ENCODE results near the gene RTL5.
A peak's percentile ranks its signal among the peaks of the same experiment; 100 is the strongest.

RTL5 gene

DNA sequence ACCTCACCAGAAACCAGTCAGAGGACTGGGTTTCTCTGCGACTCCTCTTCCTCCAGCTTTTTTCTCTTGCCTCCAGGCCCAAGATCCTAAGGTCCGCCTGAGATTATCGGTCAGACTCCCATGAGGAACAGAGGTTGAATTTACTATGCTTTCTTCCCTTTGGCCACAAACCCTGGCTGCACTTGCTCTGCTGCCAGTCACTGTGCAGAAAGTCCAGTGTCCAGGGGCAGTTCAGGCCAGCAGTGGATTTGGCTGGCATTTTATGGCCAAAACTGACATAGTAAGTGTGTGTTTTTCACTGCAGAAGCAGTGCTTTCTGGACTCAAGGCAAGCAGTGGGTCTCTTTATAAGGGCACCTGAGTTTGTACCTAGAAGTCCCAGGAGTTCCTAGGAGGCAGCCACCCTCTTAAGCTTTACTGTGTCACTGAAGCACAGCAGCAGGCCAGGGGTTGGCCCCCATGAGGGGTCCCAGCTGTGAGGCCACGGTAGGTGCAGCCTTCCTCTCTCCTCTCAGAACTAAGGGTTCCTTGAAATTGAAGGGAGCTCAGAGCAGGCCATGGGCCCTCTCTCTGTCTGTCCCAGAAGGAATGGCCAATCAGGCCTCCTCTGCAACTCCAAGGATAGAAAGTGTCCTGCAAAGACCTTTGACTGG is 3.4 kb downstream of the RTL5 start:
- no peak for DNase-seq (ENCODE audit: extremely low read depth, insufficient read length)
- Histone ChIP-seq H3K27me3 (replicated peaks; ENCODE audit: control insufficient read depth, insufficient read depth, low read length) (no peaks in the 10 kb centered on the region; the same call in none of the 2 replicates), H3K36me3 (ENCODE audit: control insufficient read depth, insufficient read depth, low read length) (no peaks in the 10 kb centered on the region), H3K4me3 (replicated peaks; ENCODE audit: low read depth, low read length) (no peak overlapping the region)
- no peak for TF ChIP-seq CTCF (IDR thresholded peaks at IDR 0.05; ENCODE audit: insufficient read depth, low read length, poor library complexity, severe bottlenecking)

DNA sequence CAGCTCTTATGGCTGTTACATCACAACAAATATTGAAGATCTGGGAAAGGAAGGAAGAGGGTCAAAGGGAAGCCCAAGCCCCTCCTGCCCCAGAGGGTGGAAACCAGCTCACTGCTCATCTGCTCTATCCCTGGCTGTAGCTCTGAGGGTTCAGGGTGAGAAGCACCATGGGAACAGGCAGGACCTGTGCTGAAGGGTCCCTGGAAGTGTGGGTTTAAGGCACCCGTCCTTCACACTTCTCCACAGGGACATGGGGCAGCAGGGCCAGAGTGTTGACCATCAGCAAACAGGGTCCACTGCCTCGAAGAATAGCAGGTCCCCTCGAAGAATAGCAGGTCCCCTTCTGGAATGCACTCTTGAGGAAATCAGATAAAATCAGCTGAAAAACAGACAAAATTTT is 4.4 kb downstream of the RTL5 start:
- DNase-seq (ENCODE audit: extremely low read depth, insufficient read length): no peak
- TF ChIP-seq CTCF (IDR thresholded peaks at IDR 0.05; ENCODE audit: insufficient read depth, low read length, poor library complexity, severe bottlenecking): no peak
- H3K27me3 ChIP-seq (replicated peaks; ENCODE audit: control insufficient read depth, insufficient read depth, low read length): no peaks in the 10 kb centered on the region; the same call in none of the 2 replicates
- no peaks in the 10 kb centered on the region for H3K36me3 ChIP-seq (ENCODE audit: control insufficient read depth, insufficient read depth, low read length)
- no peak overlapping the region for H3K4me3 ChIP-seq (replicated peaks; ENCODE audit: low read depth, low read length)

DNA sequence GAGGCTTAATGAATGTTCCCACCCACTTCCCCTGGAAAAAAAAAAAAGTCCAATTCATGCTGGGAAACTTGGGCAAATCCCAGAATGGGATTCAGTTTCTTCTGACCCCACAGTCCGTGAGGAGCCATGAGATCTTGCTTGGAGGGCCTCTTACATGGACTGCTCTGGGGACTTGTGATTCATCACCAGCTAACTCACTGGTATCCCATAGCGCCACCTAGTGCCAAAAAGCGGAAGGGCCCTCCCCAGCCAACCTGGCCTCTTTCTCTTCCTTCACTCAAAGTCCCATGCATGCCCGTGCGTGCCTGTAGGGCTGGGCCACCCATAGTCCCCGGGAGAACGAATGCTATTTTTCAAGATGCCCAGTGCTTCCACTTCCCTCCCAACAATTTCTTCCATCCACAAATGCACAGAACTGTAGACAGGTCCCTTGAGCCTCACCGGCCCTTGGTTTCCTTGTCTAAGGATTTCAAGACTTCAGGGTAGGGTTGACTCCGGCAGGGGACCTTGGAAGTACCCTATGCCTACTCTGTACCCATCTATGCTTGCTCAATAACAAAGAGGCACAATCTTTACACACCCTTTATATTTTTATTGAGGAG is 5.1 kb downstream of the RTL5 start:
- Histone ChIP-seq H3K27me3 (replicated peaks; ENCODE audit: control insufficient read depth, insufficient read depth, low read length) (no peaks in the 10 kb centered on the region; the same call in 1 of the 2 replicates), H3K4me3 (replicated peaks; ENCODE audit: low read depth, low read length) (no peak overlapping the region), H3K36me3 (ENCODE audit: control insufficient read depth, insufficient read depth, low read length) (no peaks in the 10 kb centered on the region)
- peak; percentile 44 for DNase-seq (ENCODE audit: extremely low read depth, insufficient read length)
- peak; percentile 97 for TF ChIP-seq CTCF (IDR thresholded peaks at IDR 0.05; ENCODE audit: insufficient read depth, low read length, poor library complexity, severe bottlenecking)

DNA sequence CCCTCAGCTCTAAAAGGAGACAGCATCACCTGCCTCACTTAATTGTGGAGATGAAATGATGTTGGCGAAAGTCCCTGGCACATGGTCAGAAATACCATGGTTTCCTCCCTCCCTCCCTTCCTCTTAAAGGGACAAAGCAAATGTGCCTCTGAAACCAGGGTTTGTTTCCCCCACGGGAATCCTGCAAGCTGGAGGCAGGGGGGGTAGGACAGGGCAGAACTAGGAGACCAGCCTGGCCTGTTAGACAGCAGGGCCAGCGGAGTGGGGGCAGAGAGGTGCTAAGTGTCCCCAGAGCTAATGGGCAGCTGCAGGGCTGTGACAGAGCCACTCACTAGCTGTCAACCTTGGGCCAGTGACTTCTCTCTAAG is 5.7 kb downstream of the RTL5 start:
- H3K4me3 ChIP-seq (replicated peaks; ENCODE audit: low read depth, low read length): no peak overlapping the region
- H3K36me3 ChIP-seq (ENCODE audit: control insufficient read depth, insufficient read depth, low read length): no peaks in the 10 kb centered on the region
- TF ChIP-seq CTCF (IDR thresholded peaks at IDR 0.05; ENCODE audit: insufficient read depth, low read length, poor library complexity, severe bottlenecking): no peak
- DNase-seq (ENCODE audit: extremely low read depth, insufficient read length): no peak
- no peaks in the 10 kb centered on the region; the same call in 1 of the 2 replicates for H3K27me3 ChIP-seq (replicated peaks; ENCODE audit: control insufficient read depth, insufficient read depth, low read length)

- H3K27me3 ChIP-seq (replicated peaks; ENCODE audit: control insufficient read depth, insufficient read depth, low read length): no peaks in the 10 kb centered on the region; the same call in 1 of the 2 replicates
- H3K36me3 ChIP-seq (ENCODE audit: control insufficient read depth, insufficient read depth, low read length): no peaks in the 10 kb centered on the region
- H3K4me3 ChIP-seq (replicated peaks; ENCODE audit: low read depth, low read length): no peak overlapping the region
- no peak for TF ChIP-seq CTCF (IDR thresholded peaks at IDR 0.05; ENCODE audit: insufficient read depth, low read length, poor library complexity, severe bottlenecking)
- DNase-seq (ENCODE audit: extremely low read depth, insufficient read length): no peak
Measured at GRCh38 chrX:72125331-72126047, 6.2 kb downstream of the RTL5 start.

Data from GM06990 (cell line).